Progenitor cell of endocrine pancreas (in vitro differentiated cells): Measurements from ENCODE around the gene MAP3K4. TPM values are rescaled to one million over a fixed set of nuclear protein-coding genes. Genes with fewer than 3 reads are reported as not detected.

Source experiments
- DNase-seq: peaks from one replicate; pipeline ENCODE4 v3.0.0; 2021; ENCODE audit warnings: low spot score; ENCODE audit not compliant: unreplicated experiment
- H3K27ac Mint-ChIP-seq: 2 replicates; pipeline ENCODE4 v1.8.0; 2021; ENCODE audit warnings: mild to moderate bottlenecking, moderate library complexity, mixed read lengths
- H3K27me3 Mint-ChIP-seq: 2 replicates; pipeline ENCODE4 v1.8.0; 2021; ENCODE audit warnings: mixed read lengths
- H3K36me3 Mint-ChIP-seq: 2 replicates; pipeline ENCODE4 v1.8.0; 2022; ENCODE audit warnings: mixed read lengths; ENCODE audit not compliant: insufficient read depth
- H3K4me1 Mint-ChIP-seq: 2 replicates; pipeline ENCODE4 v1.8.0; 2021; ENCODE audit warnings: low read depth, mixed read lengths
- H3K4me3 Mint-ChIP-seq: 2 replicates; pipeline ENCODE4 v1.8.0; 2021; ENCODE audit warnings: low read depth, mild to moderate bottlenecking, moderate library complexity, mixed read lengths
- H3K9me3 Mint-ChIP-seq: 2 replicates; pipeline ENCODE4 v1.8.0; 2021; ENCODE audit warnings: low read depth, mixed read lengths
- CTCF ChIP-seq: fragments of 200-600 bp; sonication (generic); IDR thresholded peaks from one replicate; pipeline ENCODE4 v1.5.0; 2021; ENCODE audit warnings: antibody characterized with exemption, mild to moderate bottlenecking; ENCODE audit not compliant: unreplicated experiment
- total RNA-seq: library from RNA; stranded (reverse); gene quantifications from 2 replicates; pipeline ENCODE4 v1.2.1, GENCODE V29; 2021

The MAP3K4 gene
- total RNA-seq, 1 donor from 2014 or later = 68.1 TPM

GRCh38 chr6:161127071-161127740 lies 135.6 kb downstream of the MAP3K4 start:
- Mint-ChIP-seq H3K27me3 (no peaks in the 10 kb centered on the region), H3K27ac (peak overlapping the region; percentile 69), H3K4me3 (no peak overlapping the region), H3K4me1 (no peaks in the 10 kb centered on the region), H3K9me3 (peaks cover 61% of the 10 kb centered on the region), H3K36me3 (peaks cover 83% of the 10 kb centered on the region)
- TF ChIP-seq CTCF = no peak
- DNase-seq = no peak

- TF ChIP-seq CTCF = no peak
- no peak for DNase-seq
- no peaks in the 10 kb centered on the region for H3K4me1 Mint-ChIP-seq
- H3K27ac Mint-ChIP-seq = no peak overlapping the region
- peaks cover 53% of the 10 kb centered on the region for H3K9me3 Mint-ChIP-seq
- peaks cover 77% of the 10 kb centered on the region for H3K36me3 Mint-ChIP-seq
- H3K4me3 Mint-ChIP-seq = no peak overlapping the region
- no peaks in the 10 kb centered on the region for H3K27me3 Mint-ChIP-seq
These were observed 136.7 kb downstream of the MAP3K4 start for GRCh38 chr6:161128230-161128629.

- Mint-ChIP-seq H3K4me1 (no peaks in the 10 kb centered on the region), H3K9me3 (peaks cover 48% of the 10 kb centered on the region), H3K36me3 (peaks cover 77% of the 10 kb centered on the region), H3K4me3 (no peak overlapping the region), H3K27me3 (no peaks in the 10 kb centered on the region), H3K27ac (no peak overlapping the region)
- no peak for DNase-seq
- TF ChIP-seq CTCF = no peak
These were observed 137.2 kb downstream of the MAP3K4 start for GRCh38 chr6:161128680-161129196.

- H3K4me1 Mint-ChIP-seq = no peaks in the 10 kb centered on the region
- no peaks in the 10 kb centered on the region for H3K27me3 Mint-ChIP-seq
- DNase-seq = no peak
- H3K4me3 Mint-ChIP-seq = no peak overlapping the region
- no peak for TF ChIP-seq CTCF
- H3K9me3 Mint-ChIP-seq = peaks cover 30% of the 10 kb centered on the region
- H3K36me3 Mint-ChIP-seq = peaks cover 69% of the 10 kb centered on the region
- peak overlapping the region; percentile 38 for H3K27ac Mint-ChIP-seq
These were observed 139.0 kb downstream of the MAP3K4 start for GRCh38 chr6:161130541-161130940.

GRCh38 chr6:161130967-161131766 lies 139.6 kb downstream of the MAP3K4 start:
- H3K36me3 Mint-ChIP-seq = peaks cover 68% of the 10 kb centered on the region
- no peak for TF ChIP-seq CTCF
- H3K4me3 Mint-ChIP-seq = no peak overlapping the region

More at GRCh38 chr6:161130967-161131766, 139.6 kb downstream of the MAP3K4 start:
- H3K27ac Mint-ChIP-seq = no peak overlapping the region
- peaks cover 23% of the 10 kb centered on the region for H3K9me3 Mint-ChIP-seq
- DNase-seq = no peak
- no peaks in the 10 kb centered on the region for H3K27me3 Mint-ChIP-seq
- H3K4me1 Mint-ChIP-seq = no peaks in the 10 kb centered on the region
